H9 (cell line): ENCODE measurements around the gene PAGE2B. TPM values are rescaled to one million over a fixed set of nuclear protein-coding genes. Genes with fewer than 3 reads are reported as not detected.

Experiments
- DNase-seq: peaks from one replicate; pipeline ENCODE4 v3.0.0-alpha.2; 2017
- H2AFZ ChIP-seq: one replicate; pipeline ENCODE4 v1.6.1; 2013; ENCODE audit warnings: mild to moderate bottlenecking, low read length, control low read depth, moderate library complexity
- H2AK5ac ChIP-seq: 2 replicates; pipeline ENCODE4 v1.6.1; 2013; ENCODE audit warnings: low read length, control low read depth, mixed read lengths; ENCODE audit not compliant: insufficient read length
- H2BK120ac ChIP-seq: one replicate; pipeline ENCODE4 v1.6.1; 2013; ENCODE audit warnings: low read depth, mild to moderate bottlenecking, low read length, control low read depth, inconsistent platforms; ENCODE audit not compliant: poor library complexity, severe bottlenecking
- H2BK12ac ChIP-seq: 2 replicates; pipeline ENCODE4 v1.6.1; 2013; ENCODE audit warnings: low read length, control low read depth, mixed read lengths, low read depth; ENCODE audit not compliant: insufficient read length
- H2BK15ac ChIP-seq: 2 replicates; pipeline ENCODE4 v1.6.1; 2013; ENCODE audit warnings: low read depth, low read length, control low read depth
- H2BK20ac ChIP-seq: one replicate; pipeline ENCODE4 v1.6.1; 2013; ENCODE audit warnings: low read depth, mild to moderate bottlenecking, low read length, control low read depth, inconsistent platforms; ENCODE audit not compliant: poor library complexity, severe bottlenecking
- H2BK5ac ChIP-seq: 2 replicates; pipeline ENCODE4 v1.6.1; 2013; ENCODE audit warnings: low read length, control low read depth, mixed read lengths; ENCODE audit not compliant: insufficient read length
- H3K14ac ChIP-seq: 2 replicates; pipeline ENCODE4 v1.6.1; 2013; ENCODE audit warnings: low read length, control low read depth; ENCODE audit not compliant: insufficient read depth
- H3K18ac ChIP-seq: 2 replicates; pipeline ENCODE4 v1.6.1; 2013; ENCODE audit warnings: low read depth, mild to moderate bottlenecking, mixed read lengths, low read length, control low read depth; ENCODE audit not compliant: insufficient read length
- H3K23ac ChIP-seq: 2 replicates; pipeline ENCODE4 v1.6.1; 2013; ENCODE audit warnings: low read length, control low read depth, mixed read lengths, low read depth; ENCODE audit not compliant: insufficient read length
- H3K23me2 ChIP-seq: 2 replicates; pipeline ENCODE4 v1.6.1; 2013; ENCODE audit warnings: low read depth, mild to moderate bottlenecking, mixed read lengths, low read length, control low read depth; ENCODE audit not compliant: insufficient read length, poor library complexity, severe bottlenecking
- H3K27ac ChIP-seq: 2 replicates; pipeline ENCODE4 v1.5.1; 2013; ENCODE audit warnings: low read length, control low read depth, mixed read lengths, low read depth; ENCODE audit not compliant: insufficient read length
- H3K27me3 ChIP-seq: 2 replicates; pipeline ENCODE4 v1.6.1; 2013; ENCODE audit warnings: low read length, control low read depth, inconsistent platforms; ENCODE audit not compliant: insufficient read depth
- H3K4ac ChIP-seq: 2 replicates; pipeline ENCODE4 v1.6.1; 2013; ENCODE audit warnings: low read depth, mild to moderate bottlenecking, control low read depth, inconsistent platforms, low read length, moderate library complexity
- H3K4me1 ChIP-seq: 2 replicates; pipeline ENCODE4 v1.6.1; 2013; ENCODE audit warnings: low read length, control low read depth, inconsistent platforms; ENCODE audit not compliant: insufficient read depth
- H3K4me2 ChIP-seq: 2 replicates; pipeline ENCODE4 v1.6.1; 2013; ENCODE audit warnings: low read length, control low read depth, mixed read lengths; ENCODE audit not compliant: insufficient read length, insufficient read depth
- H3K56ac ChIP-seq: 2 replicates; pipeline ENCODE4 v1.6.1; 2013; ENCODE audit warnings: low read depth, mild to moderate bottlenecking, mixed read lengths, low read length, control low read depth; ENCODE audit not compliant: insufficient read length
- H3K79me1 ChIP-seq: 2 replicates; pipeline ENCODE4 v1.6.1; 2013; ENCODE audit warnings: low read depth, mild to moderate bottlenecking, moderate library complexity, low read length, control low read depth, inconsistent platforms; ENCODE audit not compliant: insufficient read depth, poor library complexity, severe bottlenecking
- H3K79me2 ChIP-seq: 2 replicates; pipeline ENCODE4 v1.6.1; 2013; ENCODE audit warnings: low read length, control low read depth, inconsistent platforms; ENCODE audit not compliant: insufficient read depth
- H3K9ac ChIP-seq: 2 replicates; pipeline ENCODE4 v1.6.1; 2013; ENCODE audit warnings: low read length, control low read depth, mixed read lengths; ENCODE audit not compliant: insufficient read length; ENCODE audit errors: extremely low read depth
- H3K9me3 ChIP-seq: one replicate; pipeline ENCODE4 v1.6.1; 2013; ENCODE audit warnings: low read depth, low read length, inconsistent platforms; ENCODE audit not compliant: control insufficient read depth
- H3T11ph ChIP-seq: one replicate; pipeline ENCODE4 v1.6.1; 2013; ENCODE audit warnings: mild to moderate bottlenecking, low read length, control low read depth, inconsistent platforms
- H4K20me1 ChIP-seq: one replicate; pipeline ENCODE4 v1.6.1; 2013; ENCODE audit not compliant: control insufficient read depth, insufficient read length, insufficient read depth
- H4K5ac ChIP-seq: 2 replicates; pipeline ENCODE4 v1.6.1; 2013; ENCODE audit warnings: low read depth, mild to moderate bottlenecking, mixed read lengths, low read length, control low read depth; ENCODE audit not compliant: insufficient read length
- H4K8ac ChIP-seq: replicated peaks from 2 replicates; pipeline ENCODE4 v1.6.1; 2013; ENCODE audit warnings: low read length, control low read depth, mixed read lengths, low read depth; ENCODE audit not compliant: insufficient read length
- H4K91ac ChIP-seq: 2 replicates; pipeline ENCODE4 v1.6.1; 2013; ENCODE audit warnings: low read depth, mild to moderate bottlenecking, moderate library complexity, mixed read lengths, low read length, control low read depth; ENCODE audit not compliant: insufficient read length
- H3K27ac Mint-ChIP-seq, 3 experiments: 2 replicates in 2 of 3; 3 replicates in 1 of 3; pipeline ENCODE4 v1.8.0; 2020 to 2021; ENCODE audit warnings: mixed read lengths in 3 of 3, mild to moderate bottlenecking in 1 of 3, moderate library complexity in 1 of 3
- H3K27me3 Mint-ChIP-seq: 2 replicates; pipeline ENCODE4 v1.8.0; 2021; ENCODE audit warnings: low read depth, mild to moderate bottlenecking, moderate library complexity, mixed read lengths
- H3K36me3 Mint-ChIP-seq, 3 experiments: 2 replicates in 2 of 3; 3 replicates in 1 of 3; pipeline ENCODE4 v1.8.0; 2020 to 2021; ENCODE audit warnings: low read depth in 3 of 3, mixed read lengths in 3 of 3; ENCODE audit not compliant: insufficient read depth in 1 of 3
- H3K4me1 Mint-ChIP-seq, 2 experiments: 2 replicates each; pipeline ENCODE4 v1.8.0; 2020; ENCODE audit warnings: mixed read lengths in 2 of 2
- H3K4me3 Mint-ChIP-seq, 2 experiments: 2 replicates in 1 of 2; 3 replicates in 1 of 2; pipeline ENCODE4 v1.8.0; 2020 to 2021; ENCODE audit warnings: mild to moderate bottlenecking in 2 of 2, mixed read lengths in 2 of 2, moderate library complexity in 1 of 2
- H3K9me3 Mint-ChIP-seq, 2 experiments: 2 replicates in 1 of 2; 3 replicates in 1 of 2; pipeline ENCODE4 v1.8.0; 2020; ENCODE audit warnings: mild to moderate bottlenecking in 2 of 2, mixed read lengths in 2 of 2, moderate library complexity in 1 of 2
- WGBS: extraction: QIAGEN DNeasy Blood & Tissue Kit; methylation state at CpG from one replicate; pipeline ENCODE4 v1.1.7; 2013; ENCODE audit warnings: missing lambda C conversion rate, low lambda C conversion rate, mixed read lengths; ENCODE audit not compliant: insufficient read length; ENCODE audit errors: extremely low coverage; 5-methylcytosine and 5-hydroxymethylcytosine counted together
- total RNA-seq: library from RNA; stranded (reverse); gene quantifications from 2 replicates; pipeline ENCODE4 v1.2.1, GENCODE V29; 2021
- TF ChIP-seq, protein P1 (sequence below): fragments of 200-600 bp; sonication (generic); conservative IDR thresholded peaks from 3 replicates; pipeline ENCODE4 v1.8.0; 2021; ENCODE audit warnings: antibody characterized with exemption, mild to moderate bottlenecking

PAGE2B gene
- total RNA-seq, 1 experiment from 2014 or later, result not detected

DNA sequence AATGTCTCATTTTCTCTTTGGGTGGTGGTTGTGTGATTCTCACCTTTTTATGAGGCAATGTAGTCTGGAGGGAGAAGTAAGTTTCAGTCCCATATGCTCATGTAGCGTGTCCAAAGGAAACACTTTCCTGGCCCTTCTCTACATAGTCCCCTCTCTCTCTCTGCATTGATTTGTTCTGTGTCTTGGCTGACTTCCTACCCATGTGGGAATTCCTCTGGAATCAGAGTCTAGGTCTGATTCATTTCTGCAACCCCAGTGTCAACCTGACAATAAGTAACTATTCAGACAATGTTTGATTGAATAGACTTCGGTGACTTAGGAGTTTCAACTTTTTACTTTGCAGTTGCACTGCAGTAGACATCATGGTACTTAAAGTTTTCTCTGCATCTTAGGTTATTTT is 41.4 kb upstream of the PAGE2B start:
- H3K23ac ChIP-seq, result no peak overlapping the region
- no peak overlapping the region for H2BK12ac ChIP-seq
- H3K4me1 Mint-ChIP-seq, result peaks cover 11% of the 10 kb centered on the region in 2 experiments; a peak in 3 of 4 replicates
- no peak overlapping the region for H4K91ac ChIP-seq
- H4K20me1 ChIP-seq, result no peaks in the 10 kb centered on the region
- H3K9ac ChIP-seq, result no peak overlapping the region
- no peak overlapping the region for H2BK120ac ChIP-seq
- H3K4me1 ChIP-seq, result no peaks in the 10 kb centered on the region
- no peak overlapping the region for H2BK20ac ChIP-seq
- H3K56ac ChIP-seq, result no peak overlapping the region
- no peak for DNase-seq
- no peaks in the 10 kb centered on the region for H3K27me3 ChIP-seq
- H3T11ph ChIP-seq, result no peak overlapping the region
- no peaks in the 10 kb centered on the region; a peak in 1 of 7 replicates for H3K36me3 Mint-ChIP-seq
- no peaks in the 10 kb centered on the region for H3K79me2 ChIP-seq
- H2BK5ac ChIP-seq, result no peak overlapping the region
- H3K4ac ChIP-seq, result no peak overlapping the region
- no peak overlapping the region for H3K14ac ChIP-seq
- H3K27ac ChIP-seq, result no peak overlapping the region
- no peak overlapping the region for H3K18ac ChIP-seq
- WGBS, result no CpG with 5 or more reads among the region's 2 CpGs
- no peak overlapping the region for H3K27ac Mint-ChIP-seq
- no peak overlapping the region for H4K5ac ChIP-seq
- H2AFZ ChIP-seq, result no peak overlapping the region
- TF ChIP-seq, protein P1, sequence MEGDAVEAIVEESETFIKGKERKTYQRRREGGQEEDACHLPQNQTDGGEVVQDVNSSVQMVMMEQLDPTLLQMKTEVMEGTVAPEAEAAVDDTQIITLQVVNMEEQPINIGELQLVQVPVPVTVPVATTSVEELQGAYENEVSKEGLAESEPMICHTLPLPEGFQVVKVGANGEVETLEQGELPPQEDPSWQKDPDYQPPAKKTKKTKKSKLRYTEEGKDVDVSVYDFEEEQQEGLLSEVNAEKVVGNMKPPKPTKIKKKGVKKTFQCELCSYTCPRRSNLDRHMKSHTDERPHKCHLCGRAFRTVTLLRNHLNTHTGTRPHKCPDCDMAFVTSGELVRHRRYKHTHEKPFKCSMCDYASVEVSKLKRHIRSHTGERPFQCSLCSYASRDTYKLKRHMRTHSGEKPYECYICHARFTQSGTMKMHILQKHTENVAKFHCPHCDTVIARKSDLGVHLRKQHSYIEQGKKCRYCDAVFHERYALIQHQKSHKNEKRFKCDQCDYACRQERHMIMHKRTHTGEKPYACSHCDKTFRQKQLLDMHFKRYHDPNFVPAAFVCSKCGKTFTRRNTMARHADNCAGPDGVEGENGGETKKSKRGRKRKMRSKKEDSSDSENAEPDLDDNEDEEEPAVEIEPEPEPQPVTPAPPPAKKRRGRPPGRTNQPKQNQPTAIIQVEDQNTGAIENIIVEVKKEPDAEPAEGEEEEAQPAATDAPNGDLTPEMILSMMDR, result no peak
- no peak overlapping the region for H4K8ac ChIP-seq
- H3K9me3 Mint-ChIP-seq, result peaks cover 47 to 55% of the 10 kb centered on the region in 2 experiments
- no peak overlapping the region for H2BK15ac ChIP-seq
- no peaks in the 10 kb centered on the region for H3K79me1 ChIP-seq
- H3K9me3 ChIP-seq, result peaks cover 15% of the 10 kb centered on the region
- H3K27me3 Mint-ChIP-seq, result no peaks in the 10 kb centered on the region; the same call in 1 of the 2 replicates
- H3K23me2 ChIP-seq, result no peaks in the 10 kb centered on the region
- H2AK5ac ChIP-seq, result no peak overlapping the region
- no peak overlapping the region for H3K4me3 Mint-ChIP-seq
- no peak overlapping the region for H3K4me2 ChIP-seq
